Measurements from ENCODE around the gene SSTR4.

DNA sequence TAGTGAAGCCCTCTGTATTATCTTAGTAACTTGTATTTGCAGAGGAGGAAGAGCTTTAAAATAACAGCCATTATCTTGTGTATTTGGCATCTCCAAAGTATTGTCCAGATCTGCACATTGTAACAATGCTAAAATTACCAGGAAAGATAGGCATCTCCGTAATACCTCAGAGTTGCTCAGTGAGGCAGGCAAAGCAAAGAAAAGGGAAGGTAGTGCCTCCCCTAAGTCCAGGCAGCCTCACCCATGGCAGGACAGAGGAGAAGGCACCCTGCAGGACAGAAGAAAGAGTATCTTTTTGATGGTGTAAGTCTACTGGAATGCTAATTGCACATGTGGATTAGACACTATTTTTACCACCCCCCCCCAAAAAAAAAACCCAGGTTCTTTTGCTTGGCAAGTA lies 13.6 kb upstream of the SSTR4 start:
- TF ChIP-seq EGR1 (IDR thresholded peaks at IDR 0.05; ENCODE audit: low read depth in 2 of 2) (no peak), RAD21 (IDR thresholded peaks at IDR 0.05) (no peak), CTCF (IDR thresholded peaks at IDR 0.05; ENCODE audit: low read depth, low read length, missing input control) (no peak), YY1 (IDR thresholded peaks at IDR 0.05) (no peak), RXRA (IDR thresholded peaks at IDR 0.05) (no peak), TAF1 (conservative IDR thresholded peaks at IDR 0.05) (no peak)
- TF ChIP-seq, protein P1, sequence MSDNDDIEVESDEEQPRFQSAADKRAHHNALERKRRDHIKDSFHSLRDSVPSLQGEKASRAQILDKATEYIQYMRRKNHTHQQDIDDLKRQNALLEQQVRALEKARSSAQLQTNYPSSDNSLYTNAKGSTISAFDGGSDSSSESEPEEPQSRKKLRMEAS (IDR thresholded peaks at IDR 0.05): no peak

Data from liver (tissue), 3 donors.